ENCODE results near the gene PCNX2.

DNA sequence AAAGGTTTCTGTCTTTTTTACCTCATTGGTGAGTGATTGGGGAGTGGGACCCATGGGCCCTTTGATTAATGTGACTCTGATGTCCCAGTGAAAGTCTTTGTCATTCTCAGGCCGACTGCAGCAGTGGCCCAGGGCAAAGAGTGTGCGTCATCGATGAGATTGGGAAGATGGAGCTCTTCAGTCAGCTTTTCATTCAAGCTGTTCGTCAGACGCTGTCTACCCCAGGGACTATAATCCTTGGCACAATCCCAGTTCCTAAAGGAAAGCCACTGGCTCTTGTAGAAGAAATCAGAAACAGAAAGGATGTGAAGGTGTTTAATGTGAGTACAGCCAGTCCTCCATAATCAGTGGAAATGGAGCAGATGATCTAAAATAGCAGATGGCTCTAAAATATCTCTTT is 325.7 kb downstream of the PCNX2 start:
- TF ChIP-seq RAD21 (IDR thresholded peaks at IDR 0.05; ENCODE audit: insufficient read depth, low read depth, low read length) = no peak
- TF ChIP-seq SUPT20H (IDR thresholded peaks at IDR 0.05; ENCODE audit: borderline replicate concordance, control insufficient read depth, low read depth, low read length) = no peak
- TF ChIP-seq, protein P1, sequence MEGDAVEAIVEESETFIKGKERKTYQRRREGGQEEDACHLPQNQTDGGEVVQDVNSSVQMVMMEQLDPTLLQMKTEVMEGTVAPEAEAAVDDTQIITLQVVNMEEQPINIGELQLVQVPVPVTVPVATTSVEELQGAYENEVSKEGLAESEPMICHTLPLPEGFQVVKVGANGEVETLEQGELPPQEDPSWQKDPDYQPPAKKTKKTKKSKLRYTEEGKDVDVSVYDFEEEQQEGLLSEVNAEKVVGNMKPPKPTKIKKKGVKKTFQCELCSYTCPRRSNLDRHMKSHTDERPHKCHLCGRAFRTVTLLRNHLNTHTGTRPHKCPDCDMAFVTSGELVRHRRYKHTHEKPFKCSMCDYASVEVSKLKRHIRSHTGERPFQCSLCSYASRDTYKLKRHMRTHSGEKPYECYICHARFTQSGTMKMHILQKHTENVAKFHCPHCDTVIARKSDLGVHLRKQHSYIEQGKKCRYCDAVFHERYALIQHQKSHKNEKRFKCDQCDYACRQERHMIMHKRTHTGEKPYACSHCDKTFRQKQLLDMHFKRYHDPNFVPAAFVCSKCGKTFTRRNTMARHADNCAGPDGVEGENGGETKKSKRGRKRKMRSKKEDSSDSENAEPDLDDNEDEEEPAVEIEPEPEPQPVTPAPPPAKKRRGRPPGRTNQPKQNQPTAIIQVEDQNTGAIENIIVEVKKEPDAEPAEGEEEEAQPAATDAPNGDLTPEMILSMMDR (IDR thresholded peaks at IDR 0.05 in 2 of 3, conservative IDR thresholded peaks at IDR 0.05 in 1 of 3; ENCODE audit: control insufficient read depth in 2 of 3, extremely low read depth in 1 of 3, insufficient read depth in 1 of 3, low read depth in 3 of 3, low read length in 3 of 3) = no peak
- TF ChIP-seq CHD2 (IDR thresholded peaks at IDR 0.05; ENCODE audit: borderline replicate concordance, low read depth, low read length) = no peak
- TF ChIP-seq ZNF24 (IDR thresholded peaks at IDR 0.05) = no peak
- TF ChIP-seq EP300 (IDR thresholded peaks at IDR 0.05; ENCODE audit: borderline replicate concordance in 1 of 2, control insufficient read depth in 1 of 2, low read depth in 2 of 2, low read length in 2 of 2) = no peak

Measured in GM12878 (cell line).